Stimulated activated memory B cell treated with anti-CD40 and anti-IgM and Interleukin-4, amounts not matched to agents 10 μg/mL and 1 μg/mL and 100 μg/mL, for 72 hours (primary cell): ENCODE data around the gene VPS11.

Experiments used
- ATAC-seq: fragments of 150-1000 bp; cut with Tn5 transposase; 2 replicates; pipeline ENCODE4 v1.10.0; 2021
- H3K27ac Mint-ChIP-seq: one replicate; pipeline ENCODE4 v1.8.0; 2022; ENCODE audit warnings: mild to moderate bottlenecking, mixed read lengths
- H3K27me3 Mint-ChIP-seq: one replicate; pipeline ENCODE4 v1.8.0; 2022; ENCODE audit warnings: mixed read lengths
- H3K36me3 Mint-ChIP-seq: one replicate; pipeline ENCODE4 v1.8.0; 2022; ENCODE audit warnings: mixed read lengths
- H3K4me1 Mint-ChIP-seq: one replicate; pipeline ENCODE4 v1.8.0; 2022; ENCODE audit warnings: mixed read lengths
- H3K4me3 Mint-ChIP-seq: one replicate; pipeline ENCODE4 v1.8.0; 2022; ENCODE audit warnings: mild to moderate bottlenecking, moderate library complexity, mixed read lengths
- H3K9me3 Mint-ChIP-seq: one replicate; pipeline ENCODE4 v1.8.0; 2022; ENCODE audit warnings: mixed read lengths

Gene VPS11

GRCh38 chr11:119112314-119113020 is 44.8 kb downstream of the VPS11 start:
- Mint-ChIP-seq H3K36me3 (peaks cover 54% of the 10 kb centered on the region), H3K27me3 (no peaks in the 10 kb centered on the region), H3K4me1 (peaks cover 20% of the 10 kb centered on the region), H3K9me3 (no peaks in the 10 kb centered on the region), H3K4me3 (no peak overlapping the region), H3K27ac (no peak overlapping the region)
- no peak for ATAC-seq

- no peak for ATAC-seq
- Mint-ChIP-seq H3K27me3 (no peaks in the 10 kb centered on the region), H3K4me1 (peaks cover 13% of the 10 kb centered on the region), H3K4me3 (no peak overlapping the region), H3K27ac (no peak overlapping the region), H3K36me3 (peaks cover 54% of the 10 kb centered on the region), H3K9me3 (no peaks in the 10 kb centered on the region)
Observed at GRCh38 chr11:119113716-119114115, 46.1 kb downstream of the VPS11 start.

- no peak for ATAC-seq
- H3K27me3 Mint-ChIP-seq = no peaks in the 10 kb centered on the region
- no peaks in the 10 kb centered on the region for H3K9me3 Mint-ChIP-seq
- H3K4me1 Mint-ChIP-seq = peaks cover 7% of the 10 kb centered on the region
- H3K27ac Mint-ChIP-seq = no peak overlapping the region
- peaks cover 54% of the 10 kb centered on the region for H3K36me3 Mint-ChIP-seq
- no peak overlapping the region for H3K4me3 Mint-ChIP-seq
Observed at GRCh38 chr11:119114351-119114750, 46.7 kb downstream of the VPS11 start.

GRCh38 chr11:119115484-119116234 is 48.0 kb downstream of the VPS11 start:
- Mint-ChIP-seq H3K36me3 (peaks cover 46% of the 10 kb centered on the region), H3K4me1 (peaks cover 7% of the 10 kb centered on the region), H3K27ac (peak overlapping the region; percentile 8), H3K4me3 (no peak overlapping the region), H3K27me3 (no peaks in the 10 kb centered on the region), H3K9me3 (no peaks in the 10 kb centered on the region)
- ATAC-seq = no peak

GRCh38 chr11:119116235-119116594 is 48.6 kb downstream of the VPS11 start:
- no peak for ATAC-seq
- H3K36me3 Mint-ChIP-seq = peaks cover 44% of the 10 kb centered on the region
- no peaks in the 10 kb centered on the region for H3K27me3 Mint-ChIP-seq
- H3K27ac Mint-ChIP-seq = no peak overlapping the region
- no peaks in the 10 kb centered on the region for H3K9me3 Mint-ChIP-seq
- no peak overlapping the region for H3K4me3 Mint-ChIP-seq
- peaks cover 11% of the 10 kb centered on the region for H3K4me1 Mint-ChIP-seq

GRCh38 chr11:119116601-119117000 is 49.0 kb downstream of the VPS11 start:
- H3K27ac Mint-ChIP-seq = no peak overlapping the region
- peaks cover 41% of the 10 kb centered on the region for H3K36me3 Mint-ChIP-seq
- peaks cover 11% of the 10 kb centered on the region for H3K4me1 Mint-ChIP-seq
- no peak overlapping the region for H3K4me3 Mint-ChIP-seq
- ATAC-seq = no peak
- no peaks in the 10 kb centered on the region for H3K27me3 Mint-ChIP-seq
- H3K9me3 Mint-ChIP-seq = no peaks in the 10 kb centered on the region

- no peak for ATAC-seq
- Mint-ChIP-seq H3K27ac (no peak overlapping the region), H3K36me3 (peaks cover 36% of the 10 kb centered on the region), H3K27me3 (no peaks in the 10 kb centered on the region), H3K4me3 (no peak overlapping the region), H3K9me3 (no peaks in the 10 kb centered on the region), H3K4me1 (peaks cover 16% of the 10 kb centered on the region)
Observed at GRCh38 chr11:119117004-119117706, 49.5 kb downstream of the VPS11 start.

- peaks cover 26% of the 10 kb centered on the region for H3K4me1 Mint-ChIP-seq
- ATAC-seq = no peak
- H3K4me3 Mint-ChIP-seq = no peak overlapping the region
- H3K36me3 Mint-ChIP-seq = peaks cover 29% of the 10 kb centered on the region
- no peak overlapping the region for H3K27ac Mint-ChIP-seq
- no peaks in the 10 kb centered on the region for H3K27me3 Mint-ChIP-seq
- no peaks in the 10 kb centered on the region for H3K9me3 Mint-ChIP-seq
Observed at GRCh38 chr11:119118227-119118626, 50.6 kb downstream of the VPS11 start.

GRCh38 chr11:119118946-119119345 is 51.3 kb downstream of the VPS11 start:
- H3K27me3 Mint-ChIP-seq = no peaks in the 10 kb centered on the region
- no peak overlapping the region for H3K27ac Mint-ChIP-seq
- H3K4me1 Mint-ChIP-seq = peaks cover 29% of the 10 kb centered on the region
- no peak overlapping the region for H3K4me3 Mint-ChIP-seq
- no peak for ATAC-seq
- peaks cover 28% of the 10 kb centered on the region for H3K36me3 Mint-ChIP-seq
- no peaks in the 10 kb centered on the region for H3K9me3 Mint-ChIP-seq

GRCh38 chr11:119120639-119121007 is 53.0 kb downstream of the VPS11 start:
- H3K27ac Mint-ChIP-seq = peak overlapping the region; percentile 91
- ATAC-seq = no peak
- peak overlapping the region; percentile 87 for H3K4me3 Mint-ChIP-seq
- no peaks in the 10 kb centered on the region for H3K9me3 Mint-ChIP-seq
- peaks cover 25% of the 10 kb centered on the region for H3K36me3 Mint-ChIP-seq
- H3K27me3 Mint-ChIP-seq = no peaks in the 10 kb centered on the region
- H3K4me1 Mint-ChIP-seq = peaks cover 29% of the 10 kb centered on the region

- H3K27ac Mint-ChIP-seq = peak within 1 kb of the TSS; percentile 91
- peak within 1 kb of the TSS; percentile 87 for H3K4me3 Mint-ChIP-seq
- peaks cover 20% of the 10 kb centered on the region for H3K36me3 Mint-ChIP-seq
- H3K9me3 Mint-ChIP-seq = no peaks in the 10 kb centered on the region
- H3K4me1 Mint-ChIP-seq = peaks cover 29% of the 10 kb centered on the region
- ATAC-seq = peak; percentile 99
- no peaks in the 10 kb centered on the region for H3K27me3 Mint-ChIP-seq
Observed at GRCh38 chr11:119121008-119121810, 53.6 kb downstream of the VPS11 start, which contains the start of gene HINFP. HINFP (plus strand) TSS chr11:119121580; CDS start chr11:119126945, 5,365 bp downstream.

GRCh38 chr11:119121811-119122124 is 54.1 kb downstream of the VPS11 start:
- Mint-ChIP-seq H3K27ac (peak overlapping the region; percentile 91), H3K4me1 (peaks cover 31% of the 10 kb centered on the region)
- ATAC-seq = peak; percentile 3

GRCh38 chr11:119125821-119126220 is 58.2 kb downstream of the VPS11 start:
- H3K36me3 Mint-ChIP-seq = peaks cover 30% of the 10 kb centered on the region
- no peak overlapping the region for H3K4me3 Mint-ChIP-seq
- no peaks in the 10 kb centered on the region for H3K27me3 Mint-ChIP-seq
- no peak overlapping the region for H3K27ac Mint-ChIP-seq
- no peak for ATAC-seq
- H3K9me3 Mint-ChIP-seq = no peaks in the 10 kb centered on the region
- peaks cover 31% of the 10 kb centered on the region for H3K4me1 Mint-ChIP-seq

More at GRCh38 chr11:119121811-119122124, 54.1 kb downstream of the VPS11 start:
- H3K4me3 Mint-ChIP-seq = peak overlapping the region; percentile 87
- H3K36me3 Mint-ChIP-seq = peaks cover 17% of the 10 kb centered on the region
- no peaks in the 10 kb centered on the region for H3K9me3 Mint-ChIP-seq
- H3K27me3 Mint-ChIP-seq = no peaks in the 10 kb centered on the region

- Mint-ChIP-seq H3K36me3 (peaks cover 39% of the 10 kb centered on the region), H3K9me3 (no peaks in the 10 kb centered on the region), H3K27ac (no peak overlapping the region), H3K27me3 (no peaks in the 10 kb centered on the region), H3K4me1 (peaks cover 28% of the 10 kb centered on the region), H3K4me3 (no peak overlapping the region)
- no peak for ATAC-seq
Observed at GRCh38 chr11:119126675-119127268, 59.2 kb downstream of the VPS11 start.

GRCh38 chr11:119130662-119131061 is 63.0 kb downstream of the VPS11 start:
- no peak overlapping the region for H3K4me3 Mint-ChIP-seq
- peaks cover 11% of the 10 kb centered on the region for H3K4me1 Mint-ChIP-seq
- no peak for ATAC-seq
- no peak overlapping the region for H3K27ac Mint-ChIP-seq
- H3K27me3 Mint-ChIP-seq = no peaks in the 10 kb centered on the region
- H3K36me3 Mint-ChIP-seq = peaks cover 54% of the 10 kb centered on the region
- no peaks in the 10 kb centered on the region for H3K9me3 Mint-ChIP-seq
